ENCODE measurements around the gene NOX5.

Gene NOX5

DNA sequence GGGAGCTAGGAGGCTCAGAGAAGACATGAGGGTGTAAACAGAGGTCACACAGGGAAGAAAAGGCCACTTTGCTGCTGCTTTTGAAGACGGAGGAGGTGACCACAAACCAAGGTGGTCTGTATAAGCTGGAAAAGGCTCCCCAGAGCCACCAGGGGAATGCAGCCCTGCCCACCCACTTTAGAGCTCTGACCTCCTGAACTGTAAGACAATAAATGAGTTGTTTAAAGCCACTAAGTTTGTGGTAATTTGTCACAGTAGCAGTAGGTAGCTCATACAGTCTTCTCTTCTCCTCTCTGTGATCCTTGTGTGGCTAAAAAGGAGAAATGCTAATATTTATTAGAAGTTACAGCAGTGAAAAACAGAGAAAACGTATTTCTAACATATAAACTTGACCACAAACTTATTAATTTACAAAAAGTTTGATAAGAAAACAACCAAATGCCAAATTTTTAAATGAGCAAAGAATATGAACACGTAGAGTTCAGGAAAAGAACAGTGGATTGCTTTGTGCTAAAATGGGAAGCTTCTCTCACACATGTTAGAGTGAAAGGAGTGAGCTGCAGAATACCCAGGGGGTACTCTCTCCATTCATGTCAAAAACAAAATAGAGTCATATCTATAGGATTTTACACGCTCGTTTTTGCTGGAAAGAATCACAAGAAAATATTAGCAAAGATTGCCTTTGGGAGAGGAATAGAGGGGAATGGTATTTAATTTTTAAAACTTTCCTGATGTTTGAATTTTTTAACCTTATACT lies 71.0 kb downstream of the NOX5 start:
- DNase-seq: no peak

DNA sequence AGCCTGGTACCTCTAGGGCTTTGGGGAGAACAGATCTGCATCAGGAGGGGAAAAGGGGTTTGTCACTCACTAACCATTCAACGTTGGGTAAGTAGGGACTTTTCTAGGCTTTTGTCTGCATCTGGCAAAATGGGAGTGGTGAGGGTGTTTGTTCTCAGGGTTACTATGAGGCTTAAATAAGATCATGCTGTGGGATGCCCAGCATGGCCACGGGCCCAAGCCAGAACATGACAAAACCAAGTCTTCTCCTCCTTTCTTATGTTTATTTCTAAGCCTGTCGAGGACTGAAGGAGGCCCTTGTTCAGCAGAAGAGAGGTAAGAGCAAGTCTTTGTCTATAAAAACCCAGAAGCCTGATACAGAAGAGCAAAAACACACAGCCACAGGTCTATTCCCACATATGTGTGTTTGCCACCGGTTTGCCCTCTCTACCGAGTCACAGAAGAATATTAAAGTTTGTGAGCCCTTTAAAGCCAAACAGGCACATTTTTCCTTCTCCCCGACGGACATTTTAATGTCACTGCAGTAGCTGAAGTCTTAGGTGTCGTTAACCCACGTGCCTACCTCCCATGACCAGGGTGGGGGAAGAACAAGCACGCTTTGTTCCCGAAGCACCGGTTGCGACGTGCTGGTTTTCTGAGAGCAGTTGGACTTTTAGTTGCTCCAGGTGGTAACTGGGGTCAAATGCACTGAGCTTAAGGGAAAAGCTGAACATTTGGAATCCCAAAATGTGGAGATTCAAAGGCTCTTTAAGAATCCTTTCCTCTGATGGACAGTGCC lies 72.1 kb downstream of the NOX5 start:
- DNase-seq: no peak

DNA sequence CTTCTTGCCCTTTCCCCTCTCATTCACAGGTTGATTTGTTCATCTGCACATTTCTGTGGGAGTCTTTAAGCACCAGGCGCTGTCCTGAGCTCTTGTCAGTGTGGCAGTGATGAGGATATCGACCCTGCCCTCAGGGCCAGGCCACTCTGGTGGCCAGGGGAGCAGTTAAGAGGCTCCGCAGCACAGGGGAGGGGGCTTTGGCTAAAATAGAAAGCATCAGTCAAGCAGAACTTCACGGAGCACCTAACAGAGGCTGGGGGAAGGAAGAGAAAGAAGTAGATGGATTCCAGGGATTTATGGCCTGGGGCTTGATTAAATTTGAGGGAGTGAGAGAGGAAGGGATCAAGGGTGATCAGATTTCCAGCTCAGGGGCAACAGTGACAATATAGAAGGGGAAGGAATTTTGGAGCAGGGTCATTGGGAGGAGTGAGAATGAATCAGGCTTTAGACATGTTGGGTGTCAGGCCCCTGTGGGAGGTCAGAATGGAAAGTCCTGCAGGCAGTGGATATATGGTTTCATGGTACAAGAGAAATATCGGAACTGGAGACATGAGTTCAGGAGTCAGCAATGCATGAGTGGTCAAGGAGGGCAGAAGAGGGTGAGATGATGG lies 73.0 kb downstream of the NOX5 start:
- no peak for DNase-seq

DNA sequence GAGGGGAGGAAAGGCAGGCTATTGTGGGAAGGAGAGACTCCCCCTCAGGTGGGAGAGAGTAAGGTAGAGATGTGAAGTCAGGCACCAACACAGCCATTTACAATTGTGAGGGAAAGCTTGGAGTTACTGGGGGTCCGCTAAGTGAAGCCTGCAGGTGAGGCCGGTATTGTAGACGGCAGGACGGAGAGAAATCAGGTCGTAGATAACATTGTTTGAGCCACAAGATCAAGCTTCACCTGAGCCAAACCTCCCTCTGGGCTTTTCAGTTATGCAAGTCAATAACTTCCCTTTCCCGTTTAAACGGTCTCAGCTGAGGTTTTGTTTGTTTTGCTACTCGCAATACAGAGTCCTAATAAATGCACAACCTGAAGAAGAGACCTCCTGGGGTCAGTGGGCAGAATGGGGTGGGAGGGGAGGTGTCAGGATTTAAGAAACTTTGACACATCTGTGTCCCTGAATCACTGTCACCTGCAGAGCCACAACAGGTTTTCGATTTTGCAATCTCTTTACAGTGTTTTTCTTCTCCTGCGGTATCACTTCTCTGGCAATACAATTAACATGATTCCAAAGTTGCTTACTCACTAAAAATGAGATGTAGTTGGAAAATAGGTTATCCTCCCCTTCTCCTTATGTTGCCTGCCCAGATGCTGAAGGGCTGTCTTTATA lies 73.9 kb downstream of the NOX5 start:
- peak in 1 of 2 experiments; percentile 39 for DNase-seq

DNA sequence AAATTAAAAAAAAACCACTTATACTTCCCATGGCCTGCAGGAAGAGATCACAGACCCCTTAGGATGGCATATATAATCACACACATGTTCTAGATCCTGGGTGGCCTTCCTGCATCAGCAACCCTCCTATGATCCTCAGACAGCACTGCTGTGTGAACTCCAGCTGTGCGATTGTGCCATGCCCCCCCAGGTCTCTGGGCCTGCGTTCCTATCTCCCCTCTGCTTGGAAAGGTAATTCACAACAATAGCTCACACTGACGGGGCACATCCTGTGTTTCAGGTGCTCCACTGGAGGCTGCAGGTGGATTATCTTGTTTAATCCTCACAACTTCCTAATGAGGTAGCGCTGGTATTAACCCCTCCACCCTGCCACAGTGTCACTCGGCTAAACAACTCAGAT lies 74.8 kb downstream of the NOX5 start:
- no peak for DNase-seq

DNA sequence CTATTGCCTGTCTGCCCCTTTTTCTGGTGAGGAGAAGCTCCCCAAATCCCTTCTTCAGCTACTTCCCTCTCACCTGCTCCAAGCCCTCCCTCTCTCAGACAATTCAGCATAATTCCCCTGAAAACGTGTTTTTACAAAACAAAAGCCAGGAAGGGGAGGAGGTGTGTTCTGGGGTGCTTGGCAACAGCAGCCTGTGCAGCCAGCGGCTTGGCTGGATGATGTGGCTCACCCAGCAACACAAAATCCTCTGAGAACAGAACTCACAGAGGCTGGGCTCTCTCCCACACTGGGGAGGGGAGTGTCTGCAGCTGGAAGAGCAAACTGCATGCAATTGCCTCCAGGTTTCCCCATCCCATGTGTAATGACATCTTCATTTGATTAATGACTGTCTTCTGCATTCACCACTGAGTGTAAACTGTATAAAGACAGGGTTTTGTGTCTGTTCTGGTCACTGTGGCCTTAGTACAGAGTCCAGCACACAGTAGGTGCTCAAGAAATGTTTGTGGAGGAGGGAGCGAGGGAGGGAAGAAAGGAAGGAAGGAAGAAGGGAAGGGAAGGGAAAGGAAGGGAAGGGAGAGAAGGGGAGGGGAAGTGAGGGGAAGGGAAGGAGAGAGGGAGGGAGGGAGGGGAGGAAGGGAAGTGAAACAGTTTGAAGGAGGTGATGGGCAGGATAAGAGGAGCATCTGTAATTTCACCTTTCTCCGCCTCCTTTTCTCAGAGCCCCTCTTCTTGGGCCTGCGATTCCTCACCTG lies 75.9 kb downstream of the NOX5 start:
- no peak for DNase-seq

DNA sequence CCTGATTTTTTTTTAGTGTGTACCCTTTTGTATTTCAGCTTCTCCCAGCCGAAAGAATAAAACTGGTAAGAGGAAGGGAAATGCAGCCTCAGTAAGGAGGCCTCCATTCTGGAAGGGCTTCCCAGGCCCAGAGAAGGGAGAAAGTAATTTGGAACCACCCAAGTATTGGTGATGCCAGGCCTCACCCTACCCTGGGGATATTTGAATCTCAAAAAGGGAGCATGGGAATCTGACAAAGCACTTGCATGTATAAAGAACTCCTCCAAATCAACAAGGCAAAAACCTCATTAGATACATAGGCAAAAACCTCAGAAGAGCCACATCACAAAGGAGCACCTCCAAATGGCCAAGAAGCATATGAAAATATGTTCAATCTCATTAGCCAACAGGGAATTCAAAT lies 77.2 kb downstream of the NOX5 start:
- DNase-seq: no peak

DNA sequence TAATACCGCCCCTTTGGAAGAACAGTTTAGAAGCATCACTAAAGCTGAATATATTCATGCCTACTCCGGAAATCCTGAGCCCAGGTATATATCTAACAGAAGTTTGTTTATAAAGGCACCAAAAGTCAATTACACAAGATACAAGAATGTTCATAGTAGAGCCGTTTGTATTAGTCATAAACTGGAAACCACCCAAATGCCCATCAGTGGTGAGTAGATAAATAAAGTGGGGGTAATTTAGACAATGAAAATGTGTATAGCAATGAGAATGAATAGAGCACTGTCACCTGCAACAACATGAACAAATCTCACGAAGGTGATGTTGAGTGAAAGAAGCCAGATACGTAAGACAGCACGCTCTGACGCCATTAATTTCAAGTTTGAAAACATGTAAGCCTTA lies 77.7 kb downstream of the NOX5 start:
- no peak for DNase-seq

DNA sequence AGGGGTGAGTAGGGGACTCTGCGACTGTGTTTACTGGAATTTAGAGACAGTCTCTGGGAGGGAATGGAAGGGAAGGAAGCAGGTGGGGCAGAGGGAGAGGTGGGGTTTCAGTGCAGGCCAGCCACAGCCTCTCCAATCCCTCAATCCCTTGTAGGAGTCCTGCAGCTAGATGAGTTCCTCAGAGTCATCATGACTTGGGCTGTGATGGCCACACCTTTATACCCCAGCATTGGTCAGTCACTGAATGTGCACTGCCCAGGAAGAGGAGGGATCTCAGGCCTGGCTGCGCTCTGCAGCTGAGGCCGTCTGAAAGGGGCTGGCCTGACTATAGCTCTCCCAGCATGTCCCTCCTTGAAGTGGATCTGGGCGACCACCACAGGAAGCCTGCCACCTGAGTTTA lies 78.6 kb downstream of the NOX5 start:
- no peak for DNase-seq

DNA sequence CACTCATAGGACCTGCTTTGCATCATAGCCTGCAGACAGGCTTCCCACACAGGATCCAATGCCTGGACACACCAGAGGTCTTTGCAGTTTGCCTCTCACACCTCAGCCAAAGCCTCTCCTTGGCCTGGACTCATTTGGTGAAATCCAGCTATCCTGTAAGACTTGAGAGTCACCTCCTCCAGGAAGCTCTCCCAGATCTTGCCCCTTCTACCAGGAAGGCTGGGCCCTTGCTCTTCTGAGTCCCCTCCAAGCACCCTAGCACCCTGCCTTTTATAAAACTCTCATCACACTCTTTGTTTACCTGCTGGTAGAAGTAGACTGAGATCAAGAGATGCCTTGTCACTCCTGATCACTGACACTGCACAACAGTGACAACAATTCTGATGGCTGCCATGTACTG lies 79.1 kb downstream of the NOX5 start:
- no peak for DNase-seq

DNA sequence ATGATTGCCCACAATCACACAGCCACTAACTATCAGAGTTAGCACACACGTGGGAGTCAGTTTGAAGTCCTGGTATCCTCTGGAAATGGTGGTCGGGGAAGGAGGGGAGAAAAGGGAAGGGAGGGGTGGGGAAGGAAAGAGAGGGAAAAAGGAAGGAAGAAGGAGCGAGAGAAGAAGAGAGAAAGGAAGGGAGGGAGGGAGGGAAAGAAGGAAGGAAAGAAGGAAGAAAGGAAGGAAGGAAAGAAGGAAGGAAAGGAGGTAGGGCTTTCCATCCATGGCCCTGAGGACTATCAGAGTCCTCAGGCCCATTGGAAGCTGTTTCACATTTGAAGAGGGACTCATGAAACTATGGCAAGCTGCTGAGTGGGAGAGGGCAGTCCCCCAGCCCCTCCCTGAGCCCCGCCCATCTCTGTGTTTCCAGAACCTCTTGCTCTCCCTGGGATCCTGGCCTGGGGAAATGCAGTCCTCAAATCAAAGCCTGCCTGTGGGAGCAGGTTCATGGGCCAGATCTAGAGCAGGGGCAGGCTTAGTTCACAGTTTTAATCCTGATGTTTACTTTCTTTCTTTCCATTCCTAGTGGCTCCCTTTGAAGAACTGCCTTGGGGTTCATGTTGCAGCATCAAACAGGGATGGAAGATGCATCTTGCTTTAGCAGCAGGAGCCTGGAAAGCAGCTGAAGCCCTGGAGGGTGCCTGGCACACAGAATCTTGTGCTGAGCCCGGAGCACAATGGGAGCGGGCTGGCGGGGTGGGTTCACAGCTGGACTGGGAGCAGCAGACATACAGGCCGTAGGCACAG lies 79.8 kb downstream of the NOX5 start:
- no peak for DNase-seq

DNA sequence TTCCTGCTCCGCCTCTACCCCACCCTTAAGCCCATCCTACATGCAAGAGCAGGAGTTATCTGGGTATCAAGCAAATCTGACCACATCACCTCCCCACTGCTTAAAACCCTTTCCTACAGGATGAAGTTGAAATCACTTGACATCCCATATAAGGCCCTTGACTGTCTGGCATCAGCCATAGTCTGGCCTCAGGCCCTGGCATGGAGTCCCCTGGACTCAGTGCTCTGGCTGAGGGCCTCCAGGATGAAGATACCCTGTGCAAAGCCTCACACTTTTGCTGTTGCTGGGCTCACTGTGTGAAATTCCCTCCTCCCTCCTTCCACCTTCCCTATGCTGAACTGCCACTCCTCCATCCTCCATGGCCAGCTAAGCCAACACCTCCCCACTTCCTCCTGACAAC lies 80.8 kb downstream of the NOX5 start:
- no peak for DNase-seq

DNA sequence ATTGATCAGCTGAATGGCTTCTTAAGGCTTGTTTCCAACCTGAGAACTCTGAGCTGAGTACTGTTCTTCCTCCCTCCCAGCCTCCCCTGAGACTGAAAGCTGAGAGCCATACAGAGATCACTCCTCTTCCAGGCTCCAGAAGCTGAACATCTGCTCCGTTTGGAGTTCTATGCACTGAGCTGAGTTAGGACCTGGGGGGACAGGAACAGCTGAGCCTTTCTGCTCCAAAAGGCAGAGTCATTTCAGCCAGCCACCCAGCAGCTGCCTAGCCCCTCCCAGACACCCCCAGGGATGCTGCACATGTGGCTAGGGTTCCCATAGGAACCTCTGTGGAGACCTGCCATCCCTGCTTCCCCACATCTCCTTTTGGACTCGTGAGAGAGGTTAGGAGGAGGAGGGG lies 81.7 kb downstream of the NOX5 start:
- no peak for DNase-seq

DNA sequence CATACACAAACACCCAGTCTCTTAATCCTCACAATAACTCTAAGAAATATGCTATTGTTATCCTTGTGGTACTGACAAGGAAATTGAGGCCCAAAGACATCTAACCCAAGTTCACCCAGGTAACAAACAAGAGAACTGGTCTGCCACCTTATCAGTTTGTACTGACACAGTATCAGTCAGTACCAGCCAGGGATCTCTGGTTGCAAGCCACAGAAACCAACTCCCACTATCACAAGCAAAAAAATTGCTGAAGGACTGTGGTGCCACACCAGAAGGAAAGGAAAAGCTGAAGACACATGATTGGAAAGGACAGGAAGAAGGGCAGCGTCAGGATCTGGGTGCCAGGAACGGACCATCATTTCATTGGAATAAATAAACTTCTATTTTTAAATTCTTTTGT lies 82.1 kb downstream of the NOX5 start:
- no peak for DNase-seq

DNA sequence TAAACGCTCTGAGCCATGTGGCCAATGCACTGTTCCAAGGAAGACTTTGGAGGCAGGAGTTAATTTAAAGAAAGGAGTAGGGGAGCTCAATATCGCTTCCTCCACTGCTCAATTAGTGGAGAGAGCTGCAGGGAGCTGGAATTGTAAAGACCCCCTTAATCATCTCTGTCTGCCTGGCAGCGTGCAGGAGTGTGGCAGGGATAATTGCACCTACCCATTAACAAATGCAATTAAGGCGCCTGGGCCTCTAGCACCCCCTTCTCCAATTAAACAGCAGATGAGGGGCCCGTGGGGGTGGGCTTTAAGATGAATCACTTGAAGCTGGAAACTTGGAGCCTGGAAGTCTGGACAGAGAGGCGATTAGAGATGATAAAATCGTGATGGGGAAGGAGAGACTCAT lies 84.3 kb downstream of the NOX5 start:
- DNase-seq: no peak

DNA sequence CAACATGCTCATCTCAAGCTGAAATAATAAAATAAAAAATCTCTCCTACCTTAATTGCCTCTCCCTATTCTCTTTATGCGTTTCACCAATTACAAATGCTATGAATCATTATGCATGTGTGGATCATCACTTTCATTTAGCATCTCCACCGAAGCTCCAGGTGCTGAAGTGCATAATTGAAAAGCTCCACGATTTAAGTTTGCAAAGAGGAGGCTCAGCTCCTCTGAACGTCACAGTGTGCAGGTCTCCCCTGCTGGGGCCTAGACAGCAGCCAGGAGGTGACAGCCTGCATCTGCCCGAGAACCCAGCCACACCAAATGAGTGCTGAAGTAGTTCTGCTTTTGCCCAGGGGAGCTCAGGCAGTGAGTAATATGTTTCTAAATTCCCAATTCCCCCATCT lies 85.4 kb downstream of the NOX5 start:
- DNase-seq: no peak

DNA sequence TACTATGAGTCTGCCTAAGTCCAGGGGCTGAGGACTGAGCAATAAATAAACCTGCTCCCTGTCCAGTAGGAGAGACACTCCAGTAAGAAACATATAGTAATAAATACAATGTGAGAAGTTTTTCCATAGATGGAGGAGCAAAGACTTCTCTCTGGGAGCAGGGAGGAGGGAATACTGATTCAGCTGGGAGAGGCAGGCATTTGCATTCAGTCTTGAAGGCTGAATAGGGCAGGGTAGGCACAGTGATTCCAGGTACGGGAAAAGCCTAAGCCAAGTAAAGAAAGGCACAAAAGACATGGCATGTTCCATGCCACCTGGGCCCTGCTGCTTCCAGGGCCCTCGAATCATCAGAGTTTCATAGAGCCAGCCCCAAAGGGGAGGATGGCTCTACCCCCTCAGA lies 86.3 kb downstream of the NOX5 start:
- DNase-seq: no peak

DNA sequence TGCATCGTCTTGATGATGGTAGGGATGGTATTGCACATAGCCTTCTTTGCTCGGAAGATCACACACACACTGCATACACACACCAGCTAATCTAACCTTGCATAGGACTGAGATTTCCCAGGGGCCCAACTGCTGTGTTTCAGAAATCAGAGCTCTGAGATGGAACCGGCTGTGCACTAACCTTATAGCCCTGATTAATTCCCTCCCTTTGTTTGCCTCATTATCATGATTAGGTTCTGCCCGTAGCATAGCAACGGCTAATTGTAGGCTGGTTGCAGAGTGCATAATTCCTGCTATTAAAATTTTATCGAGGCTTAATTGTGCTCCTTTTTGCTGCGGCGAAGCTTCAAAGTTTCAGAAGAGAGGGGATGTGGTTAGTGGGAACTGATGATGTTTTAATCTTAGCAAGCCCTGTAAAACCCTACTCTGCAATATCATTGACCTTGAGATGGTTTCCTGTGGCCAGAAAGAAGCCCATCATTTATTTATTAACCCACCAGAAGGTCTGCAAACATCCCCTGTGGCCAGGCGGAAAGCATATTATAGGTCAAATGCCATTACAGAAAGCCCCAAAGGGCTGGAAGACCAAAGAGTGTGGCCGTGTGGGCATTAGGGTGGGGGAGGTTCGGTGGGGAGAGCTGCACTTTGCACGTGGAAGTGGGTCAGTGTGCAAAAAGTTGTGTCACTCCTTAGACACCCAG lies 89.7 kb downstream of the NOX5 start:
- no peak for DNase-seq

DNA sequence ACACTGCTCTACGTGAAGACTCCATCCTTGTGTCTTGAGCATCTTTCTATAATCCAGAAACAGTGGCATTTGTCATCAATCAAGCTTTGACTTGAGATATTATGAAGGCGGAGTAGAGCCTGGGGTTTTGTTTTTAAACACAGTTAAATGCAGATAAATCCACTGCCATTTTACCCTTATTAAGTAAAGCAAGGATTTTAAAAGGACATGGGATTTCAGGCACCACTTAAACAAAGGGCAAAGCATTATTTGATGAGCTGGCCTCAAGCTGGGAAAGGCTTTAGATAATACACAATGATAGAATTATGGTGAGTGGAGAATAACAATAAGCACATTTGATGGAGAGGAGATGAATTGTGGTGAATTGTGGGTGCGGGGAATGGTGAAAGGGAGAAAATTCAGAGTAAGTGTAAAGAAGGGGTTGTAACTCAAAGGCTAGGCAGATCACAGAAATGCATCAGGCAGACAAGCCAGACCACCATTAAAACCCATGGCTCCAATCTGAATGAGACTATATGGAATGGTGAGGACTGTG lies 91.0 kb downstream of the NOX5 start:
- DNase-seq: no peak

DNA sequence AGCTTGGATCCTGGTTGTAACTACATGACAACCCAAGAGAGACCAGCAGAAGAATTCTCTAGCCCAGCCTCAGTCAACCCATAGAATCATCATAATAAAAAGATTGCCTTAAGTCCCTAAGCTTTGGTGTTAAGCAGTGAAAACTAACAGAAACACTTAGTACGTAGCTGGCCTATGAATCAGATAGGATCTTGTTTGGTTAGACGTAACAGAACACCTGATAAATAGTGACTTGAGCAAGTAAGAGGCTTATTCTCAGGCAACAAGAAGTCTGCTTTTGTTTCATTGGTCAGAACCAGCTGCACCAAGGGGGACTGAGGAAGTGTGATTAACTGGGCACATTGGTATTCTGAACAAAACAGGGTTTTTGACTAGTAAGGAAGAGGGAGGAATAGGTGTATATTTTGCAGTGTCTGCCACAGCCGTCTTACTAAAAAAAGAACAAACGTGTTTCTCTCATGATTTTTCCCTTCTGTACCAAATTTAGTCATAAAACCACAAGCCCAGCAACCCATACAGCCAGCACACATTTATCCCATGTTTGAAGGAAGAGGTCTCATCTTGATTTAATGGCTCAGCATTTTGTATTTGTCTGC lies 92.6 kb downstream of the NOX5 start:
- DNase-seq: no peak

All from AML-193 (cell line).